ENCODE measurements around the gene NSD1.
"Not testable (repeated sequence)": the region's sequence is repeated elsewhere in the genome, so short reads cannot be mapped to it uniquely, and the experiment has no call there.

NSD1 gene

DNA sequence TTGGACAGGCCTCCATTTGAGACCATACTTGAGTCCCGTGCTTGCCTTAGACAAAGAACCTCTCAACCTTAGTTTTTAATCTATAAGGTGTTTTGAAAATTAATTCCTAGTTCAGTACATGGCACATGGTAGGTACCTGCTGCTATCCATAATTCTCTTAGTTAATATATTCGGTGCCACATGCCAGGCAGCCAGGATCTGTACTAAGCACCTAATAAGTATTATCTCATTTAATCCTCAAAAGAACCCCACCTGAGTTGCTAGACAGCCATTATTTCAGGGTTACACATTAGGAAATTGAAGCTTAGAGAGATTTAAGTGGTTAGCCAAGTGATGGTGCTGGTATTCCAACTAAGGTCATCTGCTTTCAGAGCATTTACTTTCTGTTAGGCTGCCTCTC is 29.9 kb downstream of the NSD1 start:
- no peak for DNase-seq (ENCODE audit: low read depth in 1 of 2, low spot score in 1 of 2)

DNA sequence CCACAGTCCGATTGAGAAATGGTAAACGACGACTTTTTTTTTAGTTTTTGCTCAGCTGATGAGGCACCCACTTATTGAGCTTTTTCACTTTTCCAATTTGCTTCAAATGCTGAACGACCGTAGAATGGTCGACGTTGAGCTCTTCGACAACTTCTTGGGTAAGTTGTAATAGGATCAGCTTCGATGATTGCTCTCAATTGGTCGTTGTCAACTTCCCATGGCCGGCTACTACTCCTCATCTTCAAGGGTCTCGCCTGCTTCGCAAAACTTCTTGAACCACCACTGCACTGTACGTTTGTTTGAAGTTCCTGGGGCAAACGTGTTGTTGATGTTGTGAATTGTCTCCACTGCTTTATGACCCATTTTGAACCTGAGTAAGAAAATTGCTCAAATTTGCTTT is 35.7 kb downstream of the NSD1 start:
- no peak for DNase-seq (ENCODE audit: low read depth in 1 of 2, low spot score in 1 of 2)

DNA sequence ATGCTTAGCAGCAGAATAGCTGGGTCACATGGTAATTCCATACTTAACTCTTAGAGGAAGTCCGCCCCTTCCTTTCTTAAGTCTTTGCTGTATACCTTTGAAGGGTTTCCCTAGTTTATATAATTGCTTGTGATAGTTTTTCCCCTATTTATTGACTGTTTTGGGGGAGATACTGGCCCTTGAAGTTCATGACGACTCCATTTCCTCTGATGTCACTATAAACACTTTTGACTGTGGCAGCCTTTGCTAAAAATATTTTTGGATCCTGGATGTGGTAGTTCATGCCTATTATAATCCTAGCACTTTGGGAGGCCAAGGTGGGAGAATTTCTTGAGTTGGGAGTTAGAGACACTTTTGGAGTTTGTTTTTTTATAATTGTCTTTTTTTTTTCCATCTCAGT is 38.4 kb downstream of the NSD1 start:
- DNase-seq (ENCODE audit: low read depth in 1 of 2, low spot score in 1 of 2) = no peak

DNA sequence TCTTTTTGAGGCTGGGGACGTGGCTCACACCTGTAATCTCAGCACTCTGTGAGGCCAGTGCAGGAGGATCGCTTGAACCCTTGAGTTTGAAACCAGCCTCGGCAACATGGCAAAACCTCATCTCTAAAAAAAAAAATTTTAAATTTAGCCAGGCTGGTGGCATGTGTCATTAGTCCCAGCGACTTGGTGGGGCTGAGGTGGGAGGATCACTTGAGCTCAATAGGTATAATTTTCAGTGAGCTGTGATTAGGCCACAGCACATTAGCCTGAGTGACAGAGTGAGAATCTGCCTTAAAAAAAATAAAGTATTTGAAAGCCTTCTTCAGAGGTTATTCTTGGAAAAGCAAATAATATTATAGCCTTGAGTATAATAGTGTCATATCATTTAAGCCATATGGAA is 41.8 kb downstream of the NSD1 start:
- no peak for DNase-seq (ENCODE audit: low read depth in 1 of 2, low spot score in 1 of 2)

DNA sequence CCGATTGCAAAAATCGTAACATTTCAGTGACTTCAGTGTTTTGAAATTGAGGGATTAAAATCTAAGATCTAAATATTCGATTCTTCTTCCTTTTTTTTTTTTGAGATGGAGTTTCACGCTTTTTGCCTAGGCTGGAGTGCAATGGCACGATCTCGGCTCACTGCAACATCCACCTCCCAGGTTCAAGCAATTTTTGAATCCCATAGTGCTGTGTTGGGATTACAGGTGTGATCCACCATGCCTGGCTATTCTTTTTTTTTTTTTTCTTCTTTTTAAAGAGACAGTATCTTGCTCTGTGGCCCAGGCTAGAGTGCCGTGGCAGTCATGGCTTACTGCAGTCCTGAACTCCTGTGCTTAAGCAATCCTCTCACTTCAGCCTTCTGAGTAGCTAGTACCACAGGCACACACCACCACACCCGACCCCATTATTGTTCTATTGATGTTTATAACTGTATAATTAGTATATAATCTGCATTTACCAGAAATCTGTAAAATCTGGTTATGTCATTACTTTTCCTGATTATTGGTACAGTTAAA is 42.7 kb downstream of the NSD1 start:
- no peak for DNase-seq (ENCODE audit: low read depth in 1 of 2, low spot score in 1 of 2)

DNA sequence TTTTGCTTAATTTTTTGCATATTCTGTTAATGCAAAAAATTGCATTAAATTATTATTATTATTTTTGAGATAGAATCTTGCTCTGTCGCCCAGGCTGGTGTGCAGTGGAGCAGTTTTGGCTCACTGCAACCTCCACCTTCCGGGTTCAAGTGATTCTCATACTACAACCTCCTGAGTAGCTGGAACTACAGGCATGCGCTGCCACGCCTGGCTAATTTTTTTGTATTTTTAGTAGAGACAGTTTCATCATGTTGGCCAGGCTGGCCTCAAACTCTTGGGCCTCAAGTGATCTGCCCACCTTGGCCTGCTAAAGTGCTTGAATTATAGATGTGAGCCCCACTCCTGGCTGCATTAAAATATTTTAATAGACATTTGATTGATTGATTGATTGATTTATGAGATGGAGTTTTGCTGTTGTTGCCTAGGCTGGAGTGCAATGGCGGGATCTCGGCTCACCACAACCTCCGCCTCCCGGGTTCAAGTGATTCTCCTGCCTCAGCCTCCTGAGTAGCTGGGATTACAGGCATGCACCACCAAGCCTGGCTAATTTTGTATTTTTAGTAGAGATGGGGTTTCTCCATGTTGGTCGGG is 44.4 kb downstream of the NSD1 start:
- not testable (repeated sequence) for DNase-seq (ENCODE audit: low read depth in 1 of 2, low spot score in 1 of 2)

DNA sequence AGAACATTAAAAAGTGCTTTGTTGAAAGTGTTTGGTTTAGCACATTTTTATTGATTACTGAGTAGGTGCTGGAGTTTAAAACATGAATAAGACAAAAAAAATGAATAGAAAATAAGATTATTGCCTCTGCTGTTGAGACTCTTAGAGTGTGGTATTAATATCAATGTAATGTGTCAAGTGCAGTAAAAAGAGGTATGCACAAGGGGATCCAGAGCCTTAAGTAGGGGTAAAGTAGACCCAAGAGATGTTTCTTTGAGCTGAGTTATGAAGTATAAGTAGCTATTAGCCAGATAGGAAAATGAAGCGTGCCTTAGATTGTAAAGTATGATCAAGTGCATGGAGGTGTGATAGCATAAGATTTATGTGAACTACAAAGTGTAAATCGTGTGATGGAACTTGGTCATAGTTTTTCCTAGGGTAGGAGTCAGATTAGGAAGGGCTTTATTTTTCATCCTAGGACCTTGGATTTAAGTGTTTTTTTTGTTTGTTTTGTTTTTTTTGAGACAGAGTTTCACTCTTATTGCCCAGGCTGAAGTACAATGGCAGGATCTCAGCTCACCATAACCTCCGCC is 45.2 kb downstream of the NSD1 start:
- no peak for DNase-seq (ENCODE audit: low read depth in 1 of 2, low spot score in 1 of 2)

DNA sequence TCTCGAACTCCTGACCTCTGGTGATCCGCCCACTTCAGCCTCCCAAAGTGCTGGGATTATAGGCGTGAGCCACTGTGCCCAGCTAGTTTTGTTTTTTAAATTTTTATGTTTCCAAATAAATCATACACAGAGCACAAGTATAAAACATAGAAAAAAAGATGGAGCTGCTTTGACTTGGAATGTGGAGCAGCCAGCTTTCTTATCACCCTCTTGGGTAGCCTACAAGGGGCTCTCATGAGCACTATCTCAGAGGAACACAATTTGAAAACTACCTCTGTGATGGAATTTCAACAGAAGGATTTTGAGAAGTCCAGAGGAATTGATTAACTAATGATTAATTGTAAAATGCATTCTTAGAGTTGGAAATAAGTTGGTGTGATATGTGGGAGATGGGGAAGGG is 45.9 kb downstream of the NSD1 start:
- DNase-seq (ENCODE audit: low read depth in 1 of 2, low spot score in 1 of 2) = no peak

DNA sequence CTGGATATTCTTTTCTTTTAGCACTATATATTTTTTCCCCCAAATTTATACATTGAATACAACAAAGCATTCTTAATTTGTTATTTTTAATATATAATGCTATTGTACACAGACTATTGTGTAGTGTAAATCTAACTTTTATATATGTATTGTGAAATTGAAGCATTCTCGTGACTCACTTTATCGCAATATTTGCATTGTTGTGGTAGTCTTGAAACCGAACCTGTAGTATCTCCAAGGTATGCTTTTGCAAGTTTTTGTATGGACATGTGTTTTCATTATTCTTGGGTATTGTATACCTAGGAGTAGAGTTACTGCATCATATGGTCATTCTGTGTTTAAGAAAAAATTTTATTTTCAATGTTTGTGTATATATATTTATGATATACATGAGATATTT is 49.6 kb downstream of the NSD1 start:
- DNase-seq (ENCODE audit: low read depth in 1 of 2, low spot score in 1 of 2) = no peak

DNA sequence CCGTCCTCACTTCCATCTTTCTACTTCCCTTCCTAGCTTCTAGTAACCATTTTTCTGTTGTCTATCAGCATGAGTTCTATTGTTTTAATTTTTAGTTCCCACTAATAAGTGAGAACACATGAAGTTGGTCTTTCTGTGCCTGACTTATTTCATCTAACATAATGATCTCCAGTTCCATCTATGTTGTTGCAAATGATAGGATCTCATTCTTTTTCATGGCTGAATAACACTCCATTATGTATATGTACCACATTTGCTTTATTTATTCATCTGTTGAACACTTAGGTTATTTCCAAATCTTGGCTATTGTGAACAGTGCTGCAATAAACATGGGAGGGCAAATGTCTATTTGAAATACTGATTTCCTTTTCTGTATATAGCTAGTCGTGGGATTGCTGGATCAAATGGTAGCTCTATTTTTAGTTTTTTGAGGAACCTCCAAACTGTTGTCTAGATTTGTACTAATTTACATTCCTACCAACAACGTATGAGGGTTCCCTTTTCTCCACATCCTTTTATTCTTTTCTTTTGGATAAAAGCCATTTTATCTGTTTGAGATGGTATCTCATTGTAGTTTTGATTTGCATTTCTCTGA is 50.3 kb downstream of the NSD1 start:
- DNase-seq (ENCODE audit: low read depth in 1 of 2, low spot score in 1 of 2) = no peak

DNA sequence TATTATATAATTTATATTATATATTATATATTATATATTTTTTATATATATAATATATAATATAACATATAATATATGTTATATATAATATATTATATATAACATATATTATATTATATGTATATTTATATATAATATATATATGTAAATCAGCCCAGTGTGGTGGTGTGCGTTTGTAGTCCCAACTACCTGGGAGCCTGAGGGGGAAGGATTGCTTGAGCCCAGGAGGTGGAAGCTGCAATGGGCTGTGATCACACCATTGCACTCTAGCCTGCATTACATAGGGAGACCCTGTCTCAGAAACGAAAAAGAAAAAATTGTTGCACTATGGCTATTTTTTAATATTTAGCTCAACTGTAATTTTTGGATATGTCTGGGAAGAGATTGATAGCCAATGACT is 52.4 kb downstream of the NSD1 start:
- no peak for DNase-seq (ENCODE audit: low read depth in 1 of 2, low spot score in 1 of 2)

DNA sequence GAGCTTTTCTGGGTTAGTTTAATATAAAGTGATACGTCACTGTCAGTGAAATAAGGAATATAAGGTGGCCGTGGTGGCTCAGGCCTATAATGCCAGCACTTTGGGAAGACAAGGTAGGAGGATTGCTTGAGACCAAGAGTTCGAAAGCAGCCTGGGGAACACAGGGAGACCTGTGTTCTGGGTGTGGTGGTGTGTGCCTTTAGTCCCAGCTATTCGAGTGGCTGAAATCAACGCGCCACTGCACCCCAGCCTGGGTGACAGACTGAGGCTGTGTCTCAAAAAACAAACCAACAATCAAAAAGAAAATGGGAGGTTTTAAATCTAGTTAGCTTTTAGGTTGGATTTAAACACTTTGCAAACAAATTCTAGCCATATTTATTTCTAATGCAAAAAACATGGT is 53.1 kb downstream of the NSD1 start:
- DNase-seq (ENCODE audit: low read depth in 1 of 2, low spot score in 1 of 2) = no peak

DNA sequence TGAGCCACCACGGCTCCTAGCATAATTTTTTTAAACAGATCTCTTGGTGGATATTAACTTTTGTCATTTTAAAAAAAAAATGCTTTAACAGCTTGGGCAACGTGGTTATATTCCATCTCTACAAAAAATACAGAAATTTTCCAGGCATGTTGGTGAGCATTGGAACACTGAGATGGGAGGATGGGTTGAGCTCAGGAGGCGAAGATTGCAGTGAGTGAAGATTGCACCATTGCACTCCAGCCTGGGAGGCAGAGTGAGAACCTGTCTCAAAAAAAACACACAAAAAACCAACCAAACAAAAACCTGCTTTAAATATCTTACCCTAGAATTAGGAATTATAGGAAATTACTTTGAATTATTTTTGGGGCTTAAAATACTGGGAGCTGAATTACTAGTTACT is 55.2 kb downstream of the NSD1 start:
- no peak for DNase-seq (ENCODE audit: low read depth in 1 of 2, low spot score in 1 of 2)

DNA sequence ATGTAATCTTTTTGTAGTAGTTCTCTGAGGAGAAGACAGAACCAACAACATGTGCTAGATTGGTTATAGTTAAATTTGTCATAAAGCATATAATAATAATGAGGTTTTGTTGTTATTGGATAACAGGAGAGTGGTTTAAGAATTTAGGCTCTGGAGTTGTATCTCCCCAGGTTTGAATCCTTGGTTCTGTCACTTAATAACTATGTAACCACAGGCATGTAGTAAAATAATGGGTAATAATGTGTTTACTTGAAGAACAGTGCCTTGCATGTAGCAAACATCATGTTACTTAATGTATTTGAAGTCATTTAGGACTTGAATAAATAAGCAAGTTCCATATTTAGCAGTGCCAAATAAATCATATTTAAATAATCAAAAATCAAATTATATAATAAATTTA is 55.8 kb downstream of the NSD1 start:
- no peak for DNase-seq (ENCODE audit: low read depth in 1 of 2, low spot score in 1 of 2)

DNA sequence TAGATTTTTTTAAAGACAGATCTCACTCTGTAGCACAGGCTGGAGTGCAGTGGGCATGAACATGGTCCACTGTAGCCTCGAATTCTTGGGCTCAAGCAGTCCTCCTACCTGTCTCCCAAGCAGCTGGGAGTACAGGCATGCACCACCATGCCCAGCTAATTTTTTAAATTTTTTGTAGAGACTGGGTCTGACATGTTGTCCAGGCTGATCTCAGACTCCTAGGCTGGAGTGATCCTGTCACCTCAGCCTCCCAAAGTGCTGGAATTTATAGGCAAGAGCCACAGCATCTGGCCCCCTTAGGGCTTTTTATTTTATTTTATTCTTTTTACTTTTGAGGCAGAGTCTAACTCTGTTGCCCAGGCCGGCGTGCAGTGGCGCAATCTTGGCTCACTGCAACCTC is 56.4 kb downstream of the NSD1 start:
- DNase-seq (ENCODE audit: low read depth in 1 of 2, low spot score in 1 of 2) = no peak

DNA sequence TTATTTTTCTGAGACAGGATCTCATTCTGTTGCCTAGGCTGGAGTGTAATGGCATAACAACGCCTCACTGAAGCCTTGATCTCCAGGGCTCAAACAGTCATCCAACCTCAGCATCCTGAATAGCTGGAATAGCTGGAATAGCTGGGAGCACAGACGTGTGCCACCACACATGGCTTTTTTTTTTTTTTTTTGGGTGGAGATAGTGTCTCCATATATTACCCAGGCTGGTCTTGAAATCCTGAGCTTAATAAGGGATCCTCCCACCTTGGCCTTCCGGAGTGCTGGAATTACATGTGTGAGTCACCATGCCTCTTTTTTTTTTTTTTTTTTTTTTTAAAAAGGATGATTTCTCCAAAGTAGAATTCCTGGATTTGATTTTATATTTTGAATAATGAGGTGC is 60.7 kb downstream of the NSD1 start:
- no peak for DNase-seq (ENCODE audit: low read depth in 1 of 2, low spot score in 1 of 2)

DNA sequence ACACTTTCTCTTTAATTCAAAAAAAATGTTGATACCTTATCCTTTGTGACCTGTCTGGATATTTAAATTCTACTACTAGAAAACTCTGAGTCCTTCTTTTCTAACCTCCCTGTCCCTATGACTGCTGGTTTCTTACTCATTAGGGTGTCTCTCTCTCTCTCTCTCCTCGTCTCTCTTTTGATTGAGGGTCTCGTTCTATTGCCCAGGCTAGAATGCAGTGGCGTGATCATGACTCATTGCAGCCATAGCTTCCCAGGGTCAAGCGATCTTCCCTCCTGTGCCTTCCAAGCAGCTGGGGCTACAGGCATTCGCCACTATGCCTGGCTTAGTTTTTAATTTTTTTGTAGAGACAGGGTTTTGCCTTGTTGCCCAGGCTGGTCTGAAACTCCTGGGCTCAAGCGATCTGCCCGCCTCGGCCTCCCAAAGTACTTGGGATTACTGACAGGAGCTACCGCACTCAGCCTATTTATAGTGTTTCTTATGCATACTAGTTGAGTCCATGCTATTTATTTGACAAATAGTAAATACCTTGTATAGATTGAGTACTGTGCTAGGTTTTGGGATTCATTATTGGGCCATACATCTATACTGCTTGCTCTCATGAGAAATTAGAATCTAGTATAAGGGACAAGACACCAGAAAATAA is 61.9 kb downstream of the NSD1 start:
- no peak for DNase-seq (ENCODE audit: low read depth in 1 of 2, low spot score in 1 of 2)

DNA sequence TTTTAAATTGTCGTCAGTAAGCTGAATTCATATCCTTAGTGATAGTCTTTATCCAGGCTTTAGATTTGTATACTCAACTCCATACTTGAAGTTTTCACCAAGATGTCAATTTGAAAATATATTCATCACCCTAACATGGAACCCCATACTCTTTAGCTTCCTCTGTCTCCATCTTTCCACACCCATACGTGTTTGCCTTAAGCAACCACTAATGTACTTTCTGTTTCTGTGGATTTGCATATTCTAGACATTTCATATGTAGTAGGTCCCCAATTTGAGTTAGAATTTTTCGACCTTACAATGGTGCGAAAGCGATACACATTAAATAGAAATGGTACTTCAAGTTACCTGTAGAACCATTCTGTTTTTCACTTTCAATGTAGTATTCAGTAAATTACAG is 65.2 kb downstream of the NSD1 start:
- DNase-seq (ENCODE audit: low read depth in 1 of 2, low spot score in 1 of 2) = no peak

DNA sequence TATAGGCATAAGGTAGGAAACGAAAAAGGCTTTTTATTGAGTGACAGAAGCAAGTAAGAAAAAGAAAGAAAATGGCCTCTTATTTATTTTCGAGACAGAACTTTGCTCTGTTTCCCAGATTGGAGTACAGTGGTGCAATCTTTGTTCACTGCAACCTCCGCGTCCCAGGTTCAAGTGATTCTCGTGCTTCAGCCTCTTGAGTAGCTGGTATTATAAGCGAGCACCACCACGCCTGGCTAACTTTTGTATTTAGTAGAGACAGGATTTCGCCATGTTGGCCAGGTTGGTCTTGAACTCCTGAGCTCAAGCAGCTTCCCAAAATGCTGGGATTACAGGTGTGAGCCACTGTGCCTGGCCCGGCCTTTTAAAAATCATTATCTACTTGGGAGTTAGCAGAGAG is 70.7 kb downstream of the NSD1 start:
- DNase-seq (ENCODE audit: low read depth in 1 of 2, low spot score in 1 of 2) = no peak

DNA sequence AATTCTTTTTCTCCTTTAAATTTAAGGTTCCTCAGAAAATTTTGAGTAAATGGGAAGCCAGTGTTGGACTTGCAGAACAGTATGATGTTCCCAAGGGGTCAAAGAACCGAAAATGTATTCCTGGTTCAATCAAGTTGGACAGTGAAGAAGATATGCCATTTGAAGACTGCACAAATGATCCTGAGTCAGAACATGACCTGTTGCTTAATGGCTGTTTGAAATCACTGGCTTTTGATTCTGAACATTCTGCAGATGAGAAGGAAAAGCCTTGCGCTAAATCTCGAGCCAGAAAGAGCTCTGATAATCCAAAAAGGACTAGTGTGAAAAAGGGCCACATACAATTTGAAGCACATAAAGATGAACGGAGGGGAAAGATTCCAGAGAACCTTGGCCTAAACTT is 76.0 kb downstream of the NSD1 start:
- DNase-seq (ENCODE audit: low read depth in 1 of 2, low spot score in 1 of 2) = no peak

DNA sequence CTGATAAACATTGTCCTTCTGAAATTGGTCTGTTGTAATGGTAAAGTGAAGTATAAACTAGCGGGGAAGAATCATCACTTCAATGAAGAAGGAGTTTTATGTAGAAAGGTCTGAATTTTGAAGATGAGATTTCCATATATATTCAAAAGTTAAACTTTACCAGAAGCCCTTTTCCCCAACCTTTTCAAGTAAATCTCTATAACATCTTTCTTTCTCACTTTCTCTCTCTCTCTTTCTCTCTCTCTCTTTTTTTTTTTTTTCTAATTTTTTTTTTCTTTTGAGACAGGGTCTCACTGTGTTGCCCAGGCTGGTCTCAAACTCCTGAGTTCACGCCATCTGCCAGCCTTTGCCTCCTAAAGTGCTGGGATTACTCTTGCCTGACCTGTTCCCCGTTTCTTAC is 78.7 kb downstream of the NSD1 start:
- no peak for DNase-seq (ENCODE audit: low read depth in 1 of 2, low spot score in 1 of 2)

DNA sequence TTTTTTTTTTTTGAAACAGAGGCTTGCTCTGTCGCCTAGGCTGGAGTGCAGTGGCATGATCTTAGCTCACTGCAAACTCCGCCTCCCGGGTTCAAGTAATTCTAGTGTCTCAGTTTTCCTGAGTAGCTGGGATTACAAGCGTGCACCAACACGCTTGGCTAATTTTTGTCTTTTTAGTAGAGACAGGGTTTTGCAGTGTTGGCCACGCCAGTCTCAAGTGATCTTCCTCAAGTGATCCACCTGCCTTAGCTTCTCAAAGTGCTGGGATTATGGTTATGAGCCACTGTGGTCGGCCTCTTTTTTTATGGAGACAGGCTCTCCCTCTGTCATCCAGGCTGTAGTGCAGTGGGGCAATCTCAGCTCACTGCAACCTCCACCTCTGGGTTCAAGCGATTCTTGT is 87.0 kb downstream of the NSD1 start:
- DNase-seq (ENCODE audit: low read depth in 1 of 2, low spot score in 1 of 2) = no peak

DNA sequence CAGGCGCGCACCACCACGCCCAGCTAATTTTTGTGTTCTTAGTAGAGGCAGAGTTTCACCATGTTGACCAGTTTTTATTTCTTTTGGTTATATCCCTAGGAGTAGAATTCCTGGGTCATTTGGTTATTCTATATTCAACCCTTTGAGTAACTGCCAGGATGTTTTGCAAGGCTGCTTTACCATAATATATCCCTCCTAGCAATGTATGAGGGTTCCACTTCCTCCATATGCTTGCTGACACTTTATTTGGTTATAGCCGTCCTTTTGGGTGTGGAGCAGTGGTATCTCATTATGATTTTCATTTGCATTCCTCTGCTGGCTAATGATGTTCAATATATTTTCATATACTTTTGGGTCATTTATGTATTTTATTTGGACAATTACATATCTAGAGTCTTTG is 88.7 kb downstream of the NSD1 start:
- no peak for DNase-seq (ENCODE audit: low read depth in 1 of 2, low spot score in 1 of 2)

Data from stimulated activated CD4-positive, alpha-beta T cell treated with anti-CD3 and anti-CD28 coated beads, Interleukin-15, amount 100 ng/mL, for 1 hour (primary cell).